Measurements from ENCODE around the gene MAP3K14.

DNA sequence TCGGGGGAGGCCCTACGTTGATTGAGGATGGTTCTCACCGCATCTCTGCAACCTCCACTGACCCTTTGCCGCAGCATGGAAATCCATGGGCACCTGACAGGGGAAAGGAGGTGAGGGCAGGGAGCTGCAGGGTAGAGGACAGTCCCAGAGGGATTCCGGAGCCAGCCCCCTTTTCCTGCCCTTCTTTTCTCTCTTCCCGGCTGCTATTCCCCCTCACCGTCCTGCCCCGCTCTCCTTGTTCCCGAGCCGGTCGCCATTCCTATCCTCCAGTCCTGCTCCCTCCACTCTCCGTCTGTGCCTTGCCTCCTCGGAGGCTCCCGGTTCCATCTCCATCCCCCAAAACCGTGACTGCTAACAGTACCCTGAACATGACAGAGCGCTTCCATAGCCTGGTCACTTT, 59.7 kb downstream of the MAP3K14 start:
- TF ChIP-seq EZH2 (IDR thresholded peaks at IDR 0.05), result no peak
- no peak for TF ChIP-seq POLR2AphosphoS5 (IDR thresholded peaks at IDR 0.05; ENCODE audit: borderline replicate concordance, low read depth, low read length)

Data from SK-N-MC (cell line).